Kidney tubule cell (primary cell): ENCODE measurements around the gene SLC36A2.

Experiments used
- DNase-seq: peaks from one replicate; pipeline ENCODE4 v3.0.0-alpha.2; 2018; ENCODE audit warnings: low spot score

Gene SLC36A2

GRCh38 chr5:151283120-151283825 lies 64.1 kb downstream of the SLC36A2 start:
- no peak for DNase-seq

- no peak for DNase-seq
Observed at GRCh38 chr5:151281001-151281639, 66.2 kb downstream of the SLC36A2 start.

- DNase-seq = no peak
Observed at GRCh38 chr5:151280443-151280842, 66.9 kb downstream of the SLC36A2 start.

GRCh38 chr5:151278845-151279244 lies 68.5 kb downstream of the SLC36A2 start:
- DNase-seq = no peak

DNA sequence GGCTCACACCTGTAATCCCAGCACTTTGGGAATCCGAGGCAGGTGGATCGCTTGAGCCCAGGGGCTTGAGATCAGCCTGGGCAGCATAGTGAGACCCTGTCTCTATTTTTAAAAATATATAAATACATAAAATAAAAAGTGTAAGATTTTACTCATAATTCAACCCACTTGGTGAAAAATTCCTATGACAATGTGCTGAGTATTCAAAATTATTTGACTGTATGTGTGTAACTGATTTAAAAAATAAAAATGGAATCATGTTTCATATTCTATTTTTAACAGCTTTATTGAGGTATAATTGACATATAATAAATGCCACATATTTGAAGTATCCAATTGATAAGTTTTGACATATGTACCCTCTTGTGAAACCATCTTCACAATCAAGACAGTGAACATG lies 71.6 kb downstream of the SLC36A2 start:
- no peak for DNase-seq

DNA sequence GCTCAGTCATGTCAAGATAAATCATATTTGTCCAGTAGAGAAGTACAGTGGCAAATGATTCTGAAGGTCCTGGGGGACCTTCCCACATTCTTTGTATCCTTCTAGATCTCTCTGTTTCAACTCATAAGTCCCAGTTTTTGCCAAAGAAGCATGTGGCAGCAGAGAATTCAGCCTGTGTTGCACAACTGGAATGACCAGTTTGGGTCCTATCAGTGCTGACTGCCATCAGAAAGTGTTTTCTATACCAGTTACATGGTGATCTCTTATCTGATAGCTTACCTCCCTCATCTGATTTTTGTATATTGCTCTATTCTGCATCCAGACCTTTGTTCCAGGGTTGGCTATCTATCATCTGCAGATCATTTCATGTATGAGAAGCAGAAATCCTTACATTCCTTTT lies 72.7 kb downstream of the SLC36A2 start:
- DNase-seq = no peak

DNA sequence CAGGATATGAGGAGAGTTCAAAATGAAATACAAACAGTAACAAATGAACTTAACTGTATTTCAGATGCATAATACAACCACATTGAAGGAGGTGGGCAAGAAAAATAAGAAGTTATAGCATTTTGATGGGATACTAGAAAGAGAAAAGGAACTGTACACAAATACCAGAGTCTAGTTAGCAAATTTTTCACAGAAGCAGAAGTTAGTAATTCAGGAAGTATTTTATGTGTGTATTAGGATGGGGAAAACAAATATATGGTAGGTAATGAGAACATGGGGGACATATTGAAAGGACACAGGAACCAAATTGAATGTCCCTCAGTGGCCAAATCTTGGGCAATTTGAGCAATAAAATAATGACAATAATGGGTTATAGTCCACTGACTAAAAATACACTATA lies 76.0 kb downstream of the SLC36A2 start:
- no peak for DNase-seq

- DNase-seq = peak; percentile 84
Observed at GRCh38 chr5:151270599-151270998, 76.8 kb downstream of the SLC36A2 start.

- DNase-seq = no peak
Observed at GRCh38 chr5:151267491-151268260, 79.7 kb downstream of the SLC36A2 start.
